Putamen (tissue), 1 donor: ENCODE measurements around the gene BLM.
"Not testable (repeated sequence)": the region's sequence is repeated elsewhere in the genome, so short reads cannot be mapped to it uniquely, and the experiment has no call there.

Experiments
- DNase-seq: peaks from one replicate; pipeline ENCODE4 v3.0.0-alpha.2; 2016; ENCODE audit warnings: low spot score

The BLM gene

DNA sequence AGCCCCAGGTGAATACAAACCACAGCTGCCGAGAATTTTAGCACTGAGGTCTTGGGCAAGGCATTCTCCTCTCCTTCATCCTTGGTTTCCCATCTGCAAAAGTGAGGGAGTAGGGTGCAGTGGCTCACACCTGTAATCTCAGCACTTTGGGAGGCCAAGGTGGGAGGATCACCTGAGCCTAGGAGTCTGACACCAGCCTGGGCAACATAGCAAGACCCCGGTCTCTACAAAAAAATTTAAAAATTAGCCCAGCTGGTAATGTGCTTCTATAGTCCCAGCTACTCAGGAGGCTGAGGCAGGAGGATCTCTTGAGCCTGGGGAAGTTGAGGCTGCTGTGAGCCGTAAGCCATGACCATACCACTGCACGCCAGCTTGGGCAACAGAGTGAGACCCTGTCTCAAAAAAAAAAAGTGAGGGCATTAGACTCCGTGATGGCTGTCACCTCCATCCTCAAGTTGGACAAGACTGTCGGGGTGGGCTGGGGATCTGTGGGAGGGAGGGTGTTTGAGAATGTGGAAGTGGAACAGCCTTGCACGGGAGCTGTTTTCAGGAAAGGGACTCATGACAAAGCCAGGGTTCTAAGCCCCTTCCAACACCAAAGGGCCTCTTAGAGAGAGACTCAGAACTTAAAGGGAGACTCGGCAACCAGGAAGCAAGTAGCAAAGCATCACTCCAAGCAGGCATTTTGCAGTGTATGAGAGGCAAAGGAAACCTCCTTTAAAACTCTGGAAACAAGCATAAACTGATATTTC lies 105.2 kb downstream of the BLM start:
- DNase-seq: no peak

GRCh38 chr15:90823455-90823974 lies 106.4 kb downstream of the BLM start:
- no peak for DNase-seq

DNA sequence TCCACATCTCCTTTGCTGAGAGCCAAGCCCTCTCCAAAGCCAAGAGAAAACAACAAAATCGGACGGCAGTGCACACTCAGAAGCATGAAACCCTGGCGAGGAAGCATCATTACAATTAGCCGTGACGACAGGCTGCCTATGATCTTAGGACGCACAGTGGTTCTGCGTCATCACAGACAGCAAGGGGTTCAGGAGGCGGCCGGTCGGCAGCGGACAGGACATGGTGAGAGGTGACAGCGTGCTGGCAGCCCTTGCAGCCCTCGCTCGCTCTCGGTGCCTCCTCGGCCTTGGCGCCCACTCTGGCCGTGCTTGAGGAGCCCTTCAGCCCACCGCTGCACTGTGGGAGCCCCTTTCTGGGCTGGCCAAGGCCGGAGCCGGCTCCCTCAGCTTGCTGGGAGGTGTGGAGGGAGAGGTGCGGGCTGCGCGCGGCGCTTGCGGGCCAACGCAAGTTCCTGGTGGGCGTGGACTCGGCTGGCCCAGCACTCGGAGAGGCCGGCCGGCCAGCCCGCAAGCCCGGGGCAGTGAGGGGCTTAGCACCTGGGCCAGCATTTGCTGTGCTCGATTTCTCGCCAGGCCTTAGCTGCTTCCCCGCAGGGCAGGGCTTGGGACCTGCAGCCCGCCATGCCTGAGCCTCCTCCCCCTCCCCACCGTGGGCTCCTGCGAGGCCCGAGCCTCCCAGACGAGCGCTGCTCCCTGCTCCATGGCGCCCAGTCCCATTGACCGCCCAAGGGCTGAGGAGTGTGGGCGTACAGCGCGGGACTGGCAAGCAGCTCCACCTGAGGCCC lies 108.2 kb downstream of the BLM start:
- not testable (repeated sequence) for DNase-seq

- not testable (repeated sequence) for DNase-seq
These were observed 109.2 kb downstream of the BLM start for GRCh38 chr15:90826206-90826885.

GRCh38 chr15:90826886-90827435 lies 109.8 kb downstream of the BLM start:
- no peak for DNase-seq

DNA sequence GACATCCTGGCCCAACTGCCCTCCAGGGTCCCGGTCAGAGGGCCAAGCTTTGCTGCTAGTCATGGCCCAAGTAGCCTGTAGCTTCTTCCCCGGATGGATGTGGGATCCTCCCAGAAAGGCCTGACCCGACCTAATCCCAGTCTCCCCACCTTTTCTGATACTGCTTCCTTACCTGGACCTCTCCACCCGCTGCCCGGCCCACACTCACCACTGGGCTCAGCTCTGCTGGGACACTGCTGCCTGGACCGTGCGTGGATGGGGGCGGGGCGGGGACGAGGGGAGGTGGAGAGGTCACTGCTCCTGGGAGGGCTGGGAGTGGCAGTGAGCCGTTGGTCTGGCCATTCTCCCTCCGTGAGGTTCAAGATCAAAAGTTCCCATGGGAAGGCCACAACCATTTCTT lies 111.0 kb downstream of the BLM start:
- no peak for DNase-seq

DNA sequence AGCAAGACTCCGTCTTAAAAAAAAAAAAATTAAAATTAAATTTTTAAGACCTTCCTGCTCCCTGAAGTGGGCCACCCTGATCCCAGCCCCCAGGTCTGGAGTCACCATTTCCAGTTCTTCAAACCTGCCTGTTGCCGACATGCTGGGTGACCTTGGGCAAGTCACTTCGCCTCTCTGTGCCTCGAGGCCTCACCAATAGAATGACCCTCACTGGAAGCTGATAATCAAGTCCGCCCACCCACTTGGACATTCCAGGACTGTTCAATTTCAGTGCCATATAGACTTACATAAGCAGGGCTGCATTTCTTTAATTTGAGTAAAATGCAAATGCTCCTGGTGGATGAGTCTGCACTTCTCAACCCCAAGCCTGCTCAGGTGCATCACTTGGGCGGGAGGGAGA lies 112.0 kb downstream of the BLM start:
- DNase-seq: no peak

- no peak for DNase-seq
These were observed 112.8 kb downstream of the BLM start for GRCh38 chr15:90829942-90830440.

DNA sequence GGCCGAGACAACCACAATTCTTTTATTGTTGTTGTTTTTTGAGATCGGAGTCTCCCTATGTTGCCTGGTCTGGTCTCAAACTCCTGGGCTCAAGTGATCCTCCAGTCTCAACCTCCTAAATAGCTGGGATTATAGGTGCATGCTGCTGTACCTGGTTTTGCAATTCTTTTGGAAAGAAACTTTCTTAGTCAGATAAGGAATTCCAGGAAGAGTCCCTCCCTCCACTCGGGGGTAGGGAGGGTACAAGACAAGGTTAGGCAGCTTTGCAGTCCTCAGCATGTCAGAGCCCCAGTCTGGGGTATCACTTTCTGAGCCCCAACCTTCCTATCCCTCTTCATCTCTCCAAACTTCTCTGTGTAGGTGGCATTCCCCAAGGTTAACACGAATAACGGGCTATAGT lies 117.5 kb downstream of the BLM start:
- no peak for DNase-seq

DNA sequence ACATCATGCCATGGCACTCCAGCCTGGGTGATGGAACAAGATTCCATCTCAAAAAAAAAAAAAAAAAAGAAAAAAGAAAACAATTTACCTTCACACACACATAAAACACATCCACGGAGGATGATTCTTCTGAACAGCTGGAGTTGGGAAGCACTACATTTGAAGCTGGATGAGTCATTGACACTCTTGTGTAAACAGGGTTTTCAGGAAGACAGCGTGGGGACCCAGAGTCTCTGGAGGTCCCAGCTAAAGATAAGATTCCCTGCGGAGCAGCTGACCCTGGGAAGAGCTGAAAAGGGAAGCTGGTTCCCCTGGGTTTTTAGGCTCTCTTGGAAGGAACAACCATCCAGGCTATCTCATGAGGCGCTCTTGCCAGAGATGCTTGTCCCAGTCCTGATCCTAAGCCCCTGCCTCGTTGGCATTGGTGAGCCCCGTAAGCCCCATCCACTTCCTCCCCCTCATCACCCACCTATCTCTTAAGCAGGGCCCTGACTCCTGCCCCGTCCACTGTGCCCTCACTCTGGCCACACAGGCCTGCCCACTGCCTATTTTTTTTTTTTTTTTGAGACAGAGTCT lies 119.2 kb downstream of the BLM start:
- DNase-seq: no peak

DNA sequence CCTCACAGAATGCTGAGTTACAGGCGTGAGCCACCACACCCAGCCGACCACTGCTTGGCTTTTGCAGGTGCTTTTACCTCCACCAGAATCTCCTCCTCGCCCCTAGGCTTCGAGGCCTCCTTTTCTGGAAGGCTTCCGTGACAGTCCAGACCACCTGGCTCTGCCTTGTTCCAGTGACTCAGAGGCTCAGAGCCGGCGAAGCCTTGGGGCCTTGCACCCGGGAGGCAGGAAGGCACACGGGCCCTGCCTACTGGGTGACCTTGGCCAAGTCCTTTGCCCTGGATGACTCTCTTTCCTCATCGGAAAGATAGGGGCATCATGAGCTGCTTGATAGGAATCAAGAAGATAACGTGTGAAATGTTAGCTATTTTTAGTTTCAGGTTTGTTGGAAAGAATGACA lies 119.9 kb downstream of the BLM start:
- DNase-seq: no peak

DNA sequence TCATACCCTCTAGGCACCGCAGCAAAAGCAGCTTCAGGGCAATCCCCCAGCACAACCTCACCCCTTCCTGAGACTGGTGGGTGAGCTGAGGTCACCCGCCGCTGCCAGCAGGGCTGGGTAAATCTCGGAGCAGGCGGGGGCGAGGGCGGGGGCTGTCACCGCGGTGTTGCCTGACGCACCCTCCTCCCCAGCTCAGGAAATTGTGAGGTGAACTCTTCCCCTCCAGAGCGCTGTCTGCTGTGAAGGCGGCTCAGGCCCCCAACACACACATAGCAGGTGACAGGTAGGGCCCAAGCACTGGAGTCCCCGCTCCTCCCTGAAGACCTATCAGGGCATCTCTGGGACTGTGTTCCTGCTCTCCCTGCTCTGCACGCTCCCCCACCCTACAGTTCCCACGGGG lies 121.0 kb downstream of the BLM start:
- DNase-seq: peak; percentile 47

- DNase-seq: no peak
These were observed 121.4 kb downstream of the BLM start for GRCh38 chr15:90838544-90838943.

DNA sequence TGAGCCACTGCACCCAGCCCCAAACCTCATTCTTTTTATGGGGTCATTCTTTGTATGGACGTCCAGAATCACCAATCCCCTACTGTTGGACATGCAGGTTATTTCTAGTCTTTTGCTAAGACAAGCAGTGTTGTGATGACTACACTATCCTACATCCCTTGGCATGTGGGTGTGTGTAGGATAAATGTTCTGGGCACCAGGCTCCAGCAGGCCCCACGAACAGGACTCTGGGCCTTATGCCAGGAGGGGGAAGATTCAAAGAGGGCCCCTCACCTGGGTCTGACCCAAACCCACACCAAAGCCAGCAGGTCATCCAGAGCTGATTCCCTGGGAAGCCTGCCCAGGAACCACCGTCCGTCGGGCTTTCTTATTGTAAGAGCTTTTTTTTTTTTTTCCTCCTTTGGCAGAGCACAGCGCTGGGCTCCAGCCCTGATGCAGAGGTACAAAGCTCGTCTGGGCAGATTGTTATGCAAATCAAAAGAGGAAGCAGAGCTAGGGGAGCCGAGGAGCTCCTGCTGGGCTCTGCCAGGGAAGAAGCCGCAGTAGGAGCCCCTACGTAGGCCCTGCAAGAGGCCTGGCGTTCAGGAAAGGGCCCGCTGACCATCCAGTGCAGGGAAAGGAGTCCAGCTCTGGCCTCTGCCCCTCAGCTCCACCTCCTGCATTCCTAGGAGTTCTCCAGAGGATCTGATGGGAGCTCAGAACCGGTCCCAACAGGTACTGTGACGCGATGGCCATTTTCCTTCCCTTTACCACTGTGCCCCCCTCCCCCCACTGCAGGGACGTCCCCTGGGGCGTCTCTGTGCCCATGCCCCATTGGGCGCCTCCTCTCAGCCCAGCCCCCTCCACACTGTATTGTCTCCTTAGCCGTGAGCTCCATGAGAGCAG lies 122.3 kb downstream of the BLM start:
- peak; percentile 23 for DNase-seq

DNA sequence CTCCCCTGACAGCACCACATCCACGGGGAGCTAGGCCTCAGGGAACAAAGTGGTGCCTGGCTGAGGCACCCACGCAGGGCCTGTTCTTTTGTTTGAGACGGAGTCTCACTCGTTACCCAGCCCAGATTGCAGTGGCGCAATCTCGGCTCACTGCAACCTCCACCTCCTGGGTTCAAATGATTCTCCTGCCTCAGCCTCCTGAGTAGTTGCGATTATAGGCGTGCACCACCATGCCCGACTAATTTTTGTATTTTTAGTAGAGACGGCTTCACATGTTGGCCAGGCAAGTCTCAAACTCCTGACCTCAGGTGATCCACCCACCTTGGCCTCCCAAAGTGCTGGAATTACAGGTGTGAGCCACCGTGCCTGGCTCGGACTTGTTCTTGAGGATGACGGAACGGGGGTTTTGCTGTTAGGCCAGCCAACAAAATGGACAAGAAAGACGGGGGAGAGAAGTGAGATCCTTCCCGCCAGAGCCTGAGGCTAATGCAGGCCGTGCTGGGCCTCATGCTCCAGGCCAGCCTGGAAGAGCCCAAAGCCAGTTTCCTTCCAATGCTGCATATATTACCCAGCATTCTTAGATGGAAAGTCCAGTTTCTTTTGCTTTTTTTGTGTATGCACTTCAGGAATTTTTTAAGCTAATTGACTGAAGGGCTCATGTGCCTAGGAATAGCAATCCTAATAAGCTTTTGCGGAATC lies 123.2 kb downstream of the BLM start:
- no peak for DNase-seq

DNA sequence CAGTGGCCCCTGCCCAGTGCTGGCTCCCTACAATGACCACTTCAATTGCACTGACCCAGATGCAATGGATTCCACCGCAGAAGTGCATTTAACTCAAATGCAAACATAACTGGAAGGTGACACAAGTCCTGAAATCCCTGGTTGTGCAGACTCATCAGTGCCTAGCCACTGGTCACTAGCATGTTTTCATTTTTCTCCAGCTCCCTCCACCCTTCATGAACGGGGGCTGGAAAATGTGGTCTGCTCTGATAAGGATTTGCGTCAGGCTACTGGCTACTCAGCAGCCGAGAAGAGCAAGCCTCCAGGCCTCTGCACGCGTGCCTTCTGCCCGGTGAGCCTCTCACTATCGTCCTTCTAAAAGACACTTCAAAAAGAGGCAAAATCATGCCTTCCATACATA lies 123.8 kb downstream of the BLM start:
- DNase-seq: no peak

DNA sequence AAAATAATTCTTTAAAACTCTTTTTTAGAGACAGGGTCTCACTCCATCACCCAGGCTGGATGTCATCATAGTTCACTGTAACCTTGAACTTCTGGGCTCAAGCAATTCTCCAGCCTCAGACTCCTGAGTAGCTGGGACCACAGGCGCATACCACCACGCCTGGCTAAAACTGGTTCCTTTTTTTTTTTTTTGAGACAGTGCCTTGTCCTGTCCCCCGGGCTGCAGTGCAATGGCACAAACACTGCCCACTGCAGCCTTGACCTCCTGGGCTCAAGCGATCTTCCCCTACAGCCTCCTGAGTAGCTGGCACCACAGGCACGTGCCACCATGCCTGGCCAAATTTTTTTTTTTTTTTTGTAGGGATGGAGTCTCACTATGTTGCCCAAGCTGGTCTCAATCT lies 127.5 kb downstream of the BLM start:
- DNase-seq: no peak

- DNase-seq: no peak
These were observed 128.2 kb downstream of the BLM start for GRCh38 chr15:90845201-90845949.

- DNase-seq: not testable (repeated sequence)
These were observed 132.3 kb downstream of the BLM start for GRCh38 chr15:90849424-90849823.
